GM23338 (cell line): ENCODE measurements around the gene NRK. TPM values are rescaled to one million over a fixed set of nuclear protein-coding genes. Genes with fewer than 3 reads are reported as not detected.

Source experiments
- ATAC-seq: fragments of 200-7000 bp; cut with Tn5 transposase; 3 replicates; pipeline ENCODE4 v1.9.1; 2020
- DNase-seq: peaks from one replicate; pipeline ENCODE4 v3.0.0-alpha.2; 2015; ENCODE audit warnings: low spot score
- H2AFZ ChIP-seq: fragments of 200-600 bp; sonication (generic); 2 replicates; pipeline ENCODE4 v1.8.0; 2016; ENCODE audit warnings: antibody characterized with exemption, mild to moderate bottlenecking, moderate library complexity
- H3F3A ChIP-seq: fragments of 200-600 bp; sonication (generic); replicated peaks from 2 replicates; pipeline ENCODE4 v1.8.0; 2017; ENCODE audit warnings: antibody characterized with exemption, mixed run types, low read depth
- H3K27ac ChIP-seq: fragments of 200-600 bp; sonication (generic); 2 replicates; pipeline ENCODE4 v1.6.1; 2016; ENCODE audit warnings: low read depth
- H3K27me3 ChIP-seq: fragments of 200-600 bp; sonication (generic); 2 replicates; pipeline ENCODE4 v1.8.0; 2016; ENCODE audit warnings: mild to moderate bottlenecking, mixed run types, moderate library complexity; ENCODE audit not compliant: insufficient read depth
- H3K36me3 ChIP-seq: fragments of 200-600 bp; sonication (generic); 2 replicates; pipeline ENCODE4 v1.8.0; 2016; ENCODE audit warnings: mild to moderate bottlenecking; ENCODE audit not compliant: insufficient read depth
- H3K4me1 ChIP-seq: fragments of 200-600 bp; sonication (generic); 2 replicates; pipeline ENCODE4 v1.8.0; 2016; ENCODE audit warnings: mild to moderate bottlenecking, moderate library complexity; ENCODE audit not compliant: insufficient read depth
- H3K4me2 ChIP-seq: fragments of 200-600 bp; sonication (generic); 2 replicates; pipeline ENCODE4 v1.7.1; 2017; ENCODE audit warnings: mixed run types
- H3K4me3 ChIP-seq: fragments of 200-600 bp; sonication (generic); 2 replicates; pipeline ENCODE4 v1.6.1; 2016; ENCODE audit warnings: mixed run types
- H3K79me2 ChIP-seq: fragments of 200-600 bp; sonication (generic); replicated peaks from 2 replicates; pipeline ENCODE4 v1.8.0; 2017; ENCODE audit warnings: mild to moderate bottlenecking; ENCODE audit not compliant: insufficient read depth
- H3K9me2 ChIP-seq: fragments of 200-600 bp; sonication (generic); 2 replicates; pipeline ENCODE4 v1.8.0; 2017; ENCODE audit not compliant: insufficient read depth
- H4K20me1 ChIP-seq: fragments of 200-600 bp; sonication (generic); replicated peaks from 2 replicates; pipeline ENCODE4 v1.8.0; 2017; ENCODE audit warnings: mild to moderate bottlenecking; ENCODE audit not compliant: insufficient read depth
- H3K27ac Mint-ChIP-seq: 2 replicates; pipeline ENCODE4 v1.8.0; 2020; ENCODE audit warnings: inconsistent platforms, mild to moderate bottlenecking, moderate library complexity, mixed read lengths
- H3K27me3 Mint-ChIP-seq: 3 replicates; pipeline ENCODE4 v1.8.0; 2022; ENCODE audit warnings: low read depth, mild to moderate bottlenecking, moderate library complexity, mixed read lengths, inconsistent platforms; ENCODE audit not compliant: insufficient read depth, poor library complexity
- H3K36me3 Mint-ChIP-seq: 3 replicates; pipeline ENCODE4 v1.8.0; 2021; ENCODE audit warnings: low read depth, mild to moderate bottlenecking, inconsistent platforms, moderate library complexity, mixed read lengths
- H3K4me1 Mint-ChIP-seq: 3 replicates; pipeline ENCODE4 v1.8.0; 2020; ENCODE audit warnings: mild to moderate bottlenecking, inconsistent platforms, mixed read lengths
- H3K4me3 Mint-ChIP-seq: 3 replicates; pipeline ENCODE4 v1.8.0; 2021; ENCODE audit warnings: moderate library complexity, mild to moderate bottlenecking, inconsistent platforms, mixed read lengths
- H3K9me3 Mint-ChIP-seq: 3 replicates; pipeline ENCODE4 v1.8.0; 2020; ENCODE audit warnings: moderate library complexity, mild to moderate bottlenecking, inconsistent platforms, mixed read lengths
- EZH2 ChIP-seq: fragments of 200-600 bp; sonication (generic); IDR thresholded peaks from one replicate; pipeline ENCODE4 v1.8.0; 2017; ENCODE audit warnings: antibody characterized with exemption, mild to moderate bottlenecking, low read depth; ENCODE audit not compliant: unreplicated experiment
- EZH2phosphoT487 ChIP-seq: fragments of 200-600 bp; sonication (generic); IDR thresholded peaks from one replicate; pipeline ENCODE4 v1.8.1; 2018; ENCODE audit warnings: antibody characterized with exemption; ENCODE audit not compliant: unreplicated experiment
- NANOG ChIP-seq: IDR thresholded peaks from 2 replicates; pipeline ENCODE4 v1.6.1; 2016; ENCODE audit warnings: antibody characterized with exemption, borderline replicate concordance
- POLR2AphosphoS5 ChIP-seq: IDR thresholded peaks from 2 replicates; pipeline ENCODE4 v1.6.1; 2016; ENCODE audit warnings: antibody characterized with exemption, low read depth
- STAT1 ChIP-seq: IDR thresholded peaks from one replicate; pipeline ENCODE4 v1.6.1; 2016; ENCODE audit warnings: antibody characterized with exemption; ENCODE audit not compliant: unreplicated experiment
- ZNF114 ChIP-seq: fragments of 250-450 bp; sonication (Bioruptor Pico); IDR thresholded peaks from 2 replicates; pipeline ENCODE4 v1.5.0; 2020; ENCODE audit warnings: mild to moderate bottlenecking, moderate library complexity
- ZNF462 ChIP-seq: fragments of 250-450 bp; sonication (Bioruptor Pico); IDR thresholded peaks from 2 replicates; pipeline ENCODE4 v1.5.0; 2020; ENCODE audit warnings: mild to moderate bottlenecking, moderate library complexity
- polyA plus RNA-seq: library from polyadenylated mRNA; unstranded; fragments of >200 nt; fragmentation: Nextera tagmentation; extraction: Ambion mirVana; gene quantifications from 2 replicates; pipeline ENCODE4 v1.2.1, GENCODE V29; 2016
- total RNA-seq: library from RNA; depleted of rRNA; stranded (reverse); fragments of >200 nt; shearing (Covaris generic); gene quantifications from 2 replicates; pipeline ENCODE4 v1.2.3, GENCODE V29; 2014

NRK gene
- total and polyA plus RNA-seq, 2 experiments from 2014 or later, result 6.4 to 16.2 TPM

- no peak for TF ChIP-seq ZNF462 (CRISPR knock-in tag)
- TF ChIP-seq ZNF114, result no peak
- no peak for TF ChIP-seq STAT1
Measured at GRCh38 chrX:105894721-105895120, 72.4 kb downstream of the NRK start (continued).

- Histone ChIP-seq H4K20me1 (no peaks in the 10 kb centered on the region), H3K4me3 (no peak overlapping the region), H3K27me3 (no peaks in the 10 kb centered on the region), H3K4me1 (no peaks in the 10 kb centered on the region; the same call in 1 of the 2 replicates), H3K4me2 (no peak overlapping the region), H2AFZ (no peak overlapping the region), H3F3A (no peaks in the 10 kb centered on the region), H3K79me2 (no peaks in the 10 kb centered on the region), H3K9me2 (no peaks in the 10 kb centered on the region), H3K36me3 (no peaks in the 10 kb centered on the region), H3K27ac (no peak overlapping the region)
- Mint-ChIP-seq H3K4me3 (no peak overlapping the region), H3K9me3 (no peaks in the 10 kb centered on the region; the same call in 2 of the 3 replicates), H3K36me3 (no peaks in the 10 kb centered on the region), H3K27me3 (no peaks in the 10 kb centered on the region), H3K27ac (no peak overlapping the region), H3K4me1 (no peaks in the 10 kb centered on the region)
- DNase-seq, result no peak
- no peak for ATAC-seq
- no peak for TF ChIP-seq EZH2phosphoT487
- no peak for TF ChIP-seq NANOG
- TF ChIP-seq POLR2AphosphoS5, result no peak
- no peak for TF ChIP-seq EZH2
- TF ChIP-seq ZNF114, result no peak
- no peak for TF ChIP-seq ZNF462 (CRISPR knock-in tag)
Measured at GRCh38 chrX:105909576-105909975, 87.2 kb downstream of the NRK start.
